Erythroblast (primary cell): ENCODE measurements around the gene HIVEP1.

Experiments used
- DNase-seq, 2 experiments: peaks; one replicate each; lab custom pipeline; 2025; lab: John Stamatoyannopoulos, UW
- GATA1 ChIP-seq: IDR thresholded peaks from 2 replicates; pipeline ENCODE4 v1.6.1; 2011; ENCODE audit warnings: low read depth, mild to moderate bottlenecking, control low read depth, low read length, moderate library complexity
- POLR2A ChIP-seq: IDR thresholded peaks from 2 replicates; pipeline ENCODE4 v1.6.1; 2011; ENCODE audit warnings: mild to moderate bottlenecking, low read length

Gene HIVEP1

GRCh38 chr6:12110523-12111362 lies 98.6 kb downstream of the HIVEP1 start:
- no peak for DNase-seq

GRCh38 chr6:12111363-12111670 lies 99.2 kb downstream of the HIVEP1 start:
- no peak for DNase-seq
- TF ChIP-seq POLR2A (no peak), GATA1 (no peak)

More at GRCh38 chr6:12110523-12111362, 98.6 kb downstream of the HIVEP1 start:
- TF ChIP-seq POLR2A, result no peak
- no peak for TF ChIP-seq GATA1

GRCh38 chr6:12112540-12113189 lies 100.6 kb downstream of the HIVEP1 start:
- no peak for TF ChIP-seq GATA1
- no peak for TF ChIP-seq POLR2A
- DNase-seq, result peak in 1 of 2 experiments; percentile 22

- no peak for DNase-seq
- no peak for TF ChIP-seq POLR2A
- TF ChIP-seq GATA1, result no peak
Measured at GRCh38 chr6:12113190-12113577, 101.1 kb downstream of the HIVEP1 start.

- no peak for TF ChIP-seq GATA1
- TF ChIP-seq POLR2A, result no peak
- no peak for DNase-seq
Measured at GRCh38 chr6:12114055-12114503, 102.0 kb downstream of the HIVEP1 start.

GRCh38 chr6:12115001-12115400 lies 102.9 kb downstream of the HIVEP1 start:
- TF ChIP-seq POLR2A (no peak), GATA1 (no peak)
- DNase-seq, result no peak

- no peak for DNase-seq
- TF ChIP-seq POLR2A (no peak), GATA1 (no peak)
Measured at GRCh38 chr6:12115492-12115891, 103.4 kb downstream of the HIVEP1 start.

- no peak for DNase-seq
- TF ChIP-seq POLR2A (no peak), GATA1 (no peak)
Measured at GRCh38 chr6:12116264-12116800, 104.2 kb downstream of the HIVEP1 start.

- no peak for TF ChIP-seq GATA1
- no peak for TF ChIP-seq POLR2A
- no peak for DNase-seq
Measured at GRCh38 chr6:12116978-12117377, 104.9 kb downstream of the HIVEP1 start.

- no peak for DNase-seq
- TF ChIP-seq POLR2A (no peak), GATA1 (no peak)
Measured at GRCh38 chr6:12118607-12119006, 106.5 kb downstream of the HIVEP1 start.

- TF ChIP-seq POLR2A, result no peak
- no peak for TF ChIP-seq GATA1
- DNase-seq, result peak; percentile 52 to 80
Measured at GRCh38 chr6:12119085-12119588, 107.0 kb downstream of the HIVEP1 start.

GRCh38 chr6:12125396-12125795 lies 113.3 kb downstream of the HIVEP1 start:
- no peak for DNase-seq
- TF ChIP-seq POLR2A (no peak), GATA1 (no peak)

GRCh38 chr6:12126051-12126450 lies 113.9 kb downstream of the HIVEP1 start:
- no peak for DNase-seq
- TF ChIP-seq GATA1 (no peak), POLR2A (no peak)

GRCh38 chr6:12129523-12129922 lies 117.4 kb downstream of the HIVEP1 start:
- no peak for DNase-seq
- TF ChIP-seq GATA1 (no peak), POLR2A (no peak)
